GM18505 (cell line): Measurements from ENCODE around the gene PLEKHO1.
"Not testable (repeated sequence)": the region's sequence is repeated elsewhere in the genome, so short reads cannot be mapped to it uniquely, and the experiment has no call there.

Experiments
- ATAC-seq: cut with Tn5 transposase; IDR thresholded peaks from one replicate; pipeline ENCODE4 v1.9.1; 2021; ENCODE audit not compliant: unreplicated experiment
- POLR2A ChIP-seq: IDR thresholded peaks from 4 replicates; pipeline ENCODE4 v1.6.1; 2011; ENCODE audit warnings: borderline replicate concordance; ENCODE audit not compliant: insufficient read depth, insufficient read length; ENCODE audit errors: extremely low read depth

The PLEKHO1 gene

DNA sequence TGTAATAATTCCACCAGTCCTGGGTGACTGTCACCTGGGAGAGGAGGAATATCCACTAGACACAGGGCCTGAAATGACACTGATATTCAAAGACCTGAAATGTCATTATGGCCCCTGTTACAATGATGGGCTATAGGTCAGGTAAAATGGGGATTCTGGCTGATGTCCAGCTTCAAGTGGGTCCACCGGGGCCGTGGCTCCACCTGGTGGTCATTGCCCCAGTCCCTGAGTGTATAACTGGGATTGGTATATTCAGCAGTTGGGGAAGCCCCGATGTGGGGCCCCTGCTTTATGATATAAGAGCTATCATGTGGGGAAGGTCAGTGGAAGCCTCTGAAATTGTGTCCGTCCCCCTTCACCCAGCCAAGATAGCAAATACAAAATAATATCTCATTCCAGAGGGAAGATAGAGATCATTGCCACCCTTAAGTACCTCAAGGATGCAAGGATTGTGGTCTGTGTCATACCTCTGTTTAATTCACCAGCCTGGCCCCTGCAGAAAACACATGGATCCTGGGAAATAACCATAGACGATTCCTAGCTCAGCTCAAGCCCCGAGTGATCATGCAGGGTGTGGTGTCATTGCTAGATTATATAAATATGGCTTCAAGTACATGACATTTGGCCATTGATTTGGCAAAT, 19.4 kb downstream of the PLEKHO1 start:
- no peak for TF ChIP-seq POLR2A
- ATAC-seq: no peak

DNA sequence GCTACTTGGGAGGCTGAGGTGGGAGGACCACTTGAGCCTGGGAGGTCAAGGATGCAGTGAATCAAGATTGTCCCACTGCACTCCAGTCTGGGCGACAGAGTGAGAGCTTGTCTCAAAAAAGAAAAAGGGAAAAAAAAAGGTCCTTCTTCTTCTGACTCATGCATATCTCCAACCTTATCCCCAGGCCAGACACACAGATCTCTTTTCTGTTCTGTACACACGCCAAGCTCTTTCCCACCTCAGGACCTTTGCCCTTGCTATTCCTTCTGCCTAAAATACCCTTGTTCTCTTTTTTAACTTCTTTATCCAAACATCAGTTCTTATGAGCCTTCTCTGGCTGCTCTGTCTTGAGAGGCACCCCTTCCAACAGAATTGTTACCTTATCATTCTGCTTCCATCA, 22.1 kb downstream of the PLEKHO1 start:
- TF ChIP-seq POLR2A: no peak
- ATAC-seq: no peak

DNA sequence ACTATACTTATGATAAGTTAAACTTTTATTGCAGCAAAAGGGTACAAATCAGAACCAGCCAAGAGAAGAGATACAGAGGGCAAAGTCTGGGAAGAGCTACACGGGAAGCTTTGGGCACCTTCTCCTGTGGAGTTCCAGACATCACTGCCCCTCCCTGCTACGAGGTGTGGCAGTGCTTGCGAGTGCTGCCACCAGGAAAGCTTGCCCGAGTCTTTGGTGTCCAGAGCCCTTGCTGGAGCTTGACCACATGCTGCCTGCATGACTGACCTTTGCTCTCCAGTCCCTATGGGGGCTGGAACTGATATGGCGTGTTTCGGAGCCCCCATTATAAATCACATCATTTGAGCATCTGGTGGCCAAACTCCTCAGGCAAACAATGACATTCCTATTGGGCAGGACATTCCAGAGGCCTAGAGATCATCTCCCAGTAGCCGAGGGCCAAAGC, 23.4 kb downstream of the PLEKHO1 start:
- TF ChIP-seq POLR2A: no peak

DNA sequence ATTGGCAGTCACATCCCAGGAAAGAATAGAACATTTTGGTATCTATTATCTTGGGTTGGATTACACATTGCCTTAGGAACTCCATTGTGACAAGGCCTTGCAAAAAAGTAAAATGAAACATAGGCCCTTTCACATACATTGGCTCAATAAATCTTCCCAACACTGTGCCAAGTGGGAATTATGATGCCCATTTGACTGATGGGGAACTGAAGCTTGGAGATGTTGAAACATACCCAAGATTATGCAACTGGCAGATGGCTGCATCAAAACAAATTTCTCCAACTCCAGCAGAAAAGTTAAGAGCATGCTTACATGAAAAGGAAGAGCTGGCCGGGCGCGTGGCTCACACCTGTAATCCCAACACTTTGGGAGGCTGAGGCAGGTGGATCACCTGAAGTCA, 26.9 kb downstream of the PLEKHO1 start:
- ATAC-seq: no peak
- no peak for TF ChIP-seq POLR2A

More for the DNA sequence above, 23.4 kb downstream of the PLEKHO1 start:
- no peak for ATAC-seq

DNA sequence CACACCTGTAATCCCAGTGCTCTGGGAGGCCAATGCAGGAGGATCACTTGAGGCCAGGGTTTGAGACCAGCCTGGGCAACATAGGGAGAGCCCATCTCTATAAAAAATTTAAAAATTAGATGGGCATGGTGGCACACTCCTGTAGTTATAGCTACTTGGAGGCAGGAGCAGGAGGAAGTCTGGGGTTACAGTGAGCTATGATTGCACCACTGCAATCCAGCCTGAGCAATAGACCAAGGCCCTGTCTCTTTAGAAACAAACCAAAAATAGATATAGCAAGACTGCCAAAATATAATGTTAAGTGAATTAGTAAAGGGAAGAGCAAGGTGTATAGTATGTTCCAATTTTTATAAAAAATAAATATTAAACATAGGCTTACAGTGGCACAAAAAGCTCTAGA, 28.8 kb downstream of the PLEKHO1 start:
- ATAC-seq: no peak
- no peak for TF ChIP-seq POLR2A

DNA sequence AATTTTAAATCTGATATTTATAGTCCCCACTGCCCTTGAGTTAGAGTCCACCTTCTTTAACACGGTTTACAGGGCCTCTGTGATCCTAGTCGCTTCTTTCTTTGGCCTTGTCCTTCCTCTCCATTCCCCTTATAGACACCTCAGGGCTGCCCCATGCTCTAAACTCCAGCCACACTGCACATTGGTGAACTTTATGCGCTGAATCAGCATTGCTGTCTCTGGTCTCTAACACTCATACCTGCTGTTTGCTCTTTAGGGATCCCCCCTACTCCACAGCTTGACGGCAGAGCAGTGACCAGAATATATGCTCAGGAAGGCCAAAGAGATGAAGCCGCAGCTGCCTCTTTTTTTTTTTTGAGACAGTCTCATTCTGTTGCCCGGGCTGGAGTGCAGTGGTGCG, 30.2 kb downstream of the PLEKHO1 start:
- no peak for TF ChIP-seq POLR2A
- ATAC-seq: no peak

DNA sequence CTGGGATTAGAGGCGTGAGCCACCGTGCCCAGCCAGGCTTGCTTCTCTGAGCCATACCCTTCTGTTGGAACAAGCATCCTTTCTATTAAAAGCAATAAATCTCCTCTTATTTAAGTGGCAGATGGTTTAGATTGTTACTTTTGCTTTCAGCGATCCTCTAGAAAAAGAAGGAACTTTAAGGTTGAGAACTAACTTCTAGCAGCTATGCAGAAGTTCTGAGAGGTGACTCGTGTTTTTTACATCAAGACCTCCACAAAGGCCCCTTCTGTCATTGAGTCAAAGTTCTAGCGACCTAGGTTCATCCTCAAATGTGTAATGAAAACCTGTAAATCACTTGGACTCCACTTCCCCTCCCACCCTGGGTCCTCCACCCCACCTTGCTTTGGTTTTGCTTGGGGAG, 30.8 kb downstream of the PLEKHO1 start:
- no peak for ATAC-seq
- no peak for TF ChIP-seq POLR2A

DNA sequence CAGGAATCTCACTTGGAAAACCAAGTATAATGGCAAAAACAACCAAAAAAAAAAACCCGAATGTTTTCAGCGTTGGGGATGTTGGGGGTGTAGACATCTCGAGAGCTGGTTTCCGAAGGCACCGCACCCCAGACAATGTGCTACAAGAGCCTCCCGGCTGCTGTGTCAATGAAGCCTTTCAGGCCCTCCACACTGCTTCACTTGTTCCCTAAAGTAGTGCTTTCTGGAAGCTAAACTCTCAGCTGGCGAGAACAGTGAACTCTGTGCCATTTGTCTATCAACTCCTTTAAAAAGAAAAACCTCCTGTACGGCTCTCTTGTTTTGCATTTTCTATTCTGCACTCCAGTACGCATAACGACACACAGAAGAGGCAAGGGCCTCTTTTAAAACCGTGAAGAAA, 32.5 kb downstream of the PLEKHO1 start:
- TF ChIP-seq POLR2A: no peak
- ATAC-seq: no peak

DNA sequence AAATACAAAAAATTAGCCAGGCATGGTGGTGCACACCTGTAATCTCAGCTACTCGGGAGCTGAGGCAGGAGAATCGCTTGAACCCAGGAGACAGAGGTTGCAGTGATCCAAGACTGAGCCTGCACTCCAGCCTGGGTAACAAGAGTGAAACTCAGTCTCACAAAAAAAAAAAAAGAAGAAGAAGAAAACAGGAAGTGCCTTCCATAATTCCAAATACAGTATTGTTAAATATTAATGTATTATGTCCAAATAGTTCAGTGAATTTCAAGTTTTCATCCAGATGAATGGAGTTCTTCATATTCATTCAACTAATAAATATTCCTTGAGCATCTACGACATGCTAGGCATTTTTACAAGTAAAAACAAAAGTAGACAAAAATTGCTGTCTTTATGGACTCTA, 33.3 kb downstream of the PLEKHO1 start:
- ATAC-seq: no peak
- TF ChIP-seq POLR2A: no peak

DNA sequence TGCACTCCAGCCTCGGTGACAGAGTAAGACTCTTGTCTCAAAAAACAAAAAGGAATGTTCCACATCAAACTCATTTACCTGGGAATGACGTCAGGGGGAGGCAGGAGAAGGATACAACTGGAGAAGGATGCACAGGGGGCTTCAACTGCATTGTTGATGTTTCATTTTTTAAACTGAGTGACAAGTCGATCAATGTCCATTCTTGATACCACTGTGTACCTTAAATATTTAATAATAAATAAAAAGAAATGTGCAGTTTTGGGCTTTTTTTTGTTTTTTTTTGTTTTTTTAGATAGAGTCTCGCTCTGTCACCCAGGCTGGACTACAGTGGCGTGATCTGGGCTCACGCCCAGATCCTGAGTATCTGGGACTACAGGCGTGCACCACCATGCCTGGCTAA, 35.8 kb downstream of the PLEKHO1 start:
- no peak for TF ChIP-seq POLR2A
- ATAC-seq: no peak

DNA sequence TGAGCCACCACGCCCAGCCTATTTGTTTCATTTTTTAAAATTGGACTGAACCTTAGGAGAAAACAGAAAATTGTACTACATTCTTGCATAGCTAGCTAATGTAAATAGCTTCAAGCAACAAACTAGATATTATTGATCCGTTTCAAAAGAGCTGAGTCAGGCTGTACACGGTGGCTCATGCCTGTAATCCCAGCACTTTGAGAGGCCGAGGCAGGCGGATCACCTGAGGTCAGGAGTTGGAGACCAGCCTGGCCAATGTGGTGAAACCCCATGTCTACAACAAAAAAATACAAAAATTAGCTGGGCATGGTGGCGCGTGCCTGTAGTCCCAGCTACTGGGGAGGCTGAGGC, 36.7 kb downstream of the PLEKHO1 start:
- ATAC-seq: not testable (repeated sequence)

DNA sequence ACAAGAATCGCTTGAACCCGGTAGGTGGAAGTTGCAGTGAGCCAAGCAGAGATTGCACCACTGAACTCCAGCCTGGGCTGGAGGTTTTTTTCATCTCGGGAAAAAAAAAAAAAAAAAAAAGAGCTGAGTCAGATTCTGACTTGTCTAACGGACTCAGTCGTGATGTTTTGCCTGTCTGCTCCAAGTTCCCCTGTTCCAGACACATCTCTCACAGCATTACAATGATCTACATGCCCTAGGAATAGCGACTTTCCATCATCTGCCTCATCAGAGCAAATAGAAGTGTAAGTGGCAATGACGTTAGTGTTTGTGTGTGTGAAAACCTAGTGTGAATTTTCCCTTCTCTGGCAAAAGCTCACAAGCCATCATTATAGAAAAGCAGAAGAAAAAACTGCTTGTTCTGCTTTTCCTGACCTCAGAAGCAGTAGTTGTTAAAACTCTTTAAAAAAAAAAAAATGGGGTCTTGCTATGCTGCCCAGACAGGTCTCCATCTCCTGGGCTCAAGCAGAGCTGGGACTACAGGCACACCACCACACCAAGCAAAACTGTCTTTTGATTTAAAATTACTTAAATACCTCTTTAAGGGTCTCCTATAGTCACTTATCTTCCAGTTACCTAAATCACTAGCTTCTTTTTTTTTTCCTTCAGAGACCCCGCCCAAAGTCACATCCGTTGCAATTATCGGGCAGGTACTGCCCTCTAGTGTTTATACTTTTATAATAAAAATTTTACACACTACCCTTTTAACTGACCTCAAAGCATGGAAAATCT, 37.3 kb downstream of the PLEKHO1 start:
- no peak for TF ChIP-seq POLR2A
- ATAC-seq: no peak

DNA sequence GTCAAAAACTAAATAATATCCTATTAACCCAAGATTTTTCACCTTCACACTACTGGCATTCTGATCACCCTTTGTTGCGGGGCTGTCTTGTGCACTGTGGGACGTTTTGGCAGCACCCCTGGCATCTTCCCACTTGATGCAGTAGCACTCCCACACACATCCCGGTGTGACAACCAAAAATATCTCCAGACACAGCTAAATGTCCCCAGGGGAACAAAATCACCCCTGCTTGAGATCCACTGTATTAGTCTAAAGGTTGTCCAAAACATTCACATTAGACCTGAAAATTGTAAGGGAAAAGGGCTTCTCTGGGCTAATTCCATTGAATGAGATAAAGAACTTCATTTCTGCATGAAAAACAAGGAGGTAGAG, 37.8 kb downstream of the PLEKHO1 start:
- no peak for TF ChIP-seq POLR2A
- ATAC-seq: no peak

DNA sequence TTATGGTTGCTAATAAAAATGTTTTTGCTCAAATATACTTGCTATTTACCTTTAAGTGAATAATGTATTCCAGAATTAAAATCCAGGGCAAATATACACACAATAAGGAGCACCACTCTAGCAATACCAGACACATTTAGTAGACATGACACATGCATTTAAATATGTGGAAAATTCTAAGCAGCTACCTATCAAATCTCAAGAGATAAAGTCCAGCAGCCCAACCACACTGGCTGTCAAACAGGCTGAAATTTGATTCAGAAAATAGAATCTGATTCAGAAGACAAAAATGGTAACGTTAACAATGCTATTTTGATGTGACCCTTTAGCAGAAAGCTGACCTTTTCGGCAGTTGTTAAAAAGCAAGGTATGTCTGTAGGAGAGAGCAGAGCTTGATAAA, 42.3 kb downstream of the PLEKHO1 start:
- no peak for ATAC-seq
- no peak for TF ChIP-seq POLR2A
